ENCODE measurements around the gene ZNF276. TPM values are rescaled to one million over a fixed set of nuclear protein-coding genes. Genes with fewer than 3 reads are reported as not detected.

The ZNF276 gene
- polyA plus RNA-seq, 6 donors from 2014 or later, result 0.22 to 32.6 (median 8.3) TPM

- ATAC-seq (ENCODE audit: low read depth in 2 of 2) (no peak), DNase-seq (no peak)
- no peaks in the 10 kb centered on the region for H3K9me3 Mint-ChIP-seq
- no peaks in the 10 kb centered on the region for H3K27me3 Mint-ChIP-seq
- H3K27ac Mint-ChIP-seq, result no peak overlapping the region
- H3K4me3 Mint-ChIP-seq, result peak overlapping the region in 3 of 8 donors; percentile 28 to 35 (median 34)
- H3K4me1 Mint-ChIP-seq, result peaks cover 2 to 6% (median 4%) of the 10 kb centered on the region in 3 donors
- no peaks in the 10 kb centered on the region for H3K36me3 Mint-ChIP-seq
Measured at GRCh38 chr16:89710709-89711564, 10.4 kb upstream of the ZNF276 start.

DNA sequence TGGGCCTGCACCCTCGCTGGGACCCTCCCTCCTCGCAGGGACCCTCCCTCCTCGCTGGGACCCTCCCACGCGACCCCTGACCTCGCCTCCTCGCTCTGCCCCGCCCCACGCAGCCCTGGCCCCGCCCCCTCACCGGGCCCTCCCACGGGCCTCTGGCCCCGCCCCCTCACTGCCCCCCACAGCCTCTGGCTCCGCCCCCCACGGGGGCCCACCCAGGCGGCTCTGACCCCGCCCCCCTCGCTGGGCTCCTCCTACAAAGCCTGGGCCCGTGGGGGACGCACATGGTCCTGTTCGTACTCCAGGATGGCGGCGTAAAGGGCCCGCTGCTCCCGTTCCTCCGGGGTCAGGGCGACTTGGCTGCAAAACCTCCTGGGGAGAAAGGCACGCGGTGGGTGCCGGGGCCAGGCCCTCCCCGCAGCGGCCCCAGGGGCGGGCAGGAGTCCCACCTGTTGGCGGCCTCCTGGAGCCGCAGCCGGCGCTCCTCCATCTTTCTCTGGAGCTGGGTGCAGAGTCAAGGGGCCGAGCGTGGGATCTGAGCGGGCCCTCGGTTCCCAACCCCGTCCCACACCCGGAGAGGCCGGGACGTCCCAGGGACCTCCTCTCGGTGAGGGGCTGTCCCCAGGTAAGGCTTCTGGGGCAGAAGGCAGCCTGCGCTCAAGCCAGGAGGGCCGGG, 9.6 kb upstream of the ZNF276 start:
- DNase-seq (peak; percentile 61), ATAC-seq (ENCODE audit: low read depth in 2 of 2) (peak; percentile 82 to 83)
- Mint-ChIP-seq H3K27ac (no peak overlapping the region), H3K4me3 (peak overlapping the region in 7 of 8 donors; percentile 21 to 78 (median 69)), H3K27me3 (no peaks in the 10 kb centered on the region), H3K36me3 (no peaks in the 10 kb centered on the region), H3K9me3 (no peaks in the 10 kb centered on the region), H3K4me1 (no peaks in the 10 kb centered on the region)

DNA sequence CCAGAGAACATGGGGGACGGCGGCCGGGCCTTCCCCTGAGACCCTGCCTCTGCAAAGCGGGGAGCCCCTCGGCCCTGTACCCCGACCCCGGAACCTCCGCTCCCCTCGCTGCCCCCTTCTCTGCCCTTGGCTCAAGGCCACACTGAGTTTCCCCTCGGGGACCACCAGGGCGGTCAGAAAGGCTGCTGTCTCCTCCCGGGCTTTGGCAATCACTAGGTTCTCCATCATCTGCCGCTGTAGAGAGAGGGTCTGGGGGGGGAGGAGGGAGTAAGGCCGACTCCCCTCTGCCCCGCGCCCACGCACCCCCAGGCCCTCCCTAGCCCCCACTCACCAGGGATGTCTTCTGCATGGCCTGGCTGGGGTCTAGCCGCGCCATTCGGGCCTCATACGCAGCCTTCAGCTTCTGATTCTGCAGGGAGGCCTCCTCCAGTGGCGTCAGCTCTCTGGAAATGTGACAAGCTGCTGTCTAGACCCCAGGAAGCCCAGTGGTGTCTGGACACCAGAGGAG, 9.0 kb upstream of the ZNF276 start:
- ATAC-seq (ENCODE audit: low read depth in 2 of 2), result no peak
- Mint-ChIP-seq H3K9me3 (no peaks in the 10 kb centered on the region), H3K27me3 (no peaks in the 10 kb centered on the region), H3K4me1 (no peaks in the 10 kb centered on the region), H3K4me3 (peak overlapping the region; percentile 21 to 89 (median 68)), H3K36me3 (no peaks in the 10 kb centered on the region), H3K27ac (peak overlapping the region in 2 of 6 donors; percentile 47 to 68)
- no peak for DNase-seq

DNA sequence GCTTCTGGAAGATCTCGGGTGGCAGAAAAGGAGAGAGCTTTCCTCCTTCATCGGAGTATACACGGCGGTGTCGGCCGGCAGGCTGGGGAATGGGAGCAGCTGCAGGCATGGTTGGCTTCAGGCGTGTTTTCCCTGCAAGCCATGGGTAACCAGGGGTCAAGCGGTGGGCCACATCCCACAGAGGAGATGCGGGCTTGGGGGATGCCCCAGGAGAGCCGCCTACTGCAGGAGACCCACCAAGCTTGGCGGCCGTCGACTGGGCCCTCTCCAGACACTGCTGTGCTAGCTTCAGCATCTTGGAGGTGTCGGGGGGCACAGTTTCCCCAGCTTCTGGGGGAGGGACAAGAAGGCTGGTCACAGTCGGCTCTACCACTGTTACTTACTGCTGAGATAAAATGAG, 4.8 kb upstream of the ZNF276 start:
- no peaks in the 10 kb centered on the region for H3K27me3 Mint-ChIP-seq
- DNase-seq (no peak), ATAC-seq (ENCODE audit: low read depth in 2 of 2) (no peak)
- no peaks in the 10 kb centered on the region for H3K9me3 Mint-ChIP-seq
- peak overlapping the region in 1 of 6 donors; percentile 47 for H3K27ac Mint-ChIP-seq
- peaks cover 8 to 15% (median 11%) of the 10 kb centered on the region in 3 donors for H3K4me1 Mint-ChIP-seq
- H3K4me3 Mint-ChIP-seq, result no peak overlapping the region
- H3K36me3 Mint-ChIP-seq, result no peaks in the 10 kb centered on the region

DNA sequence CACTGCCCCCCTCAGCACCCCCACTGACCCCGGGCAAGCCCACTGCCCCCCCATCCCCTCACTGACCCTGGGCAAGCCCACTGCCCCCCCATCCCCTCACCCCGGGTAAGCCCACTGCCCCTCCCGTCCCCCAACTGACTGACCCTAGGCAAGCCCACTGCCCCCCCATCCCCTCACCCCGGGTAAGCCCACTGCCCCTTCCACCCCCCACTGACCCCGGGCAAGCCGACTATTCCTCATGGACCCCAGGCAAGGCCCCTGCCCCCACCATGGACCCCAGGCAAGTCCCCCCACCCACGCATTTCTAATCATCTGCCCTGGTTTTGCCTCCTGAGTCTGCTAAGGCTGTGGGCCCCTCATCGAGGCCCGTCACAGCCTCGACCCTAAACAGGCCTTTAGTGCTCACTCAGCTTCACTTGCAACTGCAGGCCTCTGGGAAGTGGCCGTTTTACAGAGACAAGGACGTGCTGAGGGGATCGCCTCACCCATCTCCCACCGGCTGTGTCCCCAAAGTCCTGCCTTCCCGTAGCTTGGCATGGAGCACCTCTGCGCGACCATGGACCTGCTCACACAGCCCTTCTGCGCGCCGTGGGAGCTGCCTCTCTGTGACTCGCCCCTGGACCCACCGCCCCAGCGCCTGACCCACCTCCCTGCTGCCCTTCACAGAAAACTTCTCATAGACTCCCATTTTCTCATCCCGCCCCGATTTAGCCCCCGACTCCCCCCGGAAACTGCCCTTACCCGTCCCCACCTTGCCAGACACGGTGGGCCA, 4.2 kb upstream of the ZNF276 start:
- peak overlapping the region in 1 of 6 donors; percentile 88 for H3K27ac Mint-ChIP-seq
- H3K27me3 Mint-ChIP-seq, result no peaks in the 10 kb centered on the region
- peak overlapping the region in 1 of 8 donors; percentile 12 for H3K4me3 Mint-ChIP-seq
- H3K4me1 Mint-ChIP-seq, result peaks cover 8 to 15% (median 11%) of the 10 kb centered on the region in 3 donors
- no peaks in the 10 kb centered on the region for H3K9me3 Mint-ChIP-seq
- ATAC-seq (ENCODE audit: low read depth in 2 of 2), result no peak
- no peak for DNase-seq
- no peaks in the 10 kb centered on the region for H3K36me3 Mint-ChIP-seq

DNA sequence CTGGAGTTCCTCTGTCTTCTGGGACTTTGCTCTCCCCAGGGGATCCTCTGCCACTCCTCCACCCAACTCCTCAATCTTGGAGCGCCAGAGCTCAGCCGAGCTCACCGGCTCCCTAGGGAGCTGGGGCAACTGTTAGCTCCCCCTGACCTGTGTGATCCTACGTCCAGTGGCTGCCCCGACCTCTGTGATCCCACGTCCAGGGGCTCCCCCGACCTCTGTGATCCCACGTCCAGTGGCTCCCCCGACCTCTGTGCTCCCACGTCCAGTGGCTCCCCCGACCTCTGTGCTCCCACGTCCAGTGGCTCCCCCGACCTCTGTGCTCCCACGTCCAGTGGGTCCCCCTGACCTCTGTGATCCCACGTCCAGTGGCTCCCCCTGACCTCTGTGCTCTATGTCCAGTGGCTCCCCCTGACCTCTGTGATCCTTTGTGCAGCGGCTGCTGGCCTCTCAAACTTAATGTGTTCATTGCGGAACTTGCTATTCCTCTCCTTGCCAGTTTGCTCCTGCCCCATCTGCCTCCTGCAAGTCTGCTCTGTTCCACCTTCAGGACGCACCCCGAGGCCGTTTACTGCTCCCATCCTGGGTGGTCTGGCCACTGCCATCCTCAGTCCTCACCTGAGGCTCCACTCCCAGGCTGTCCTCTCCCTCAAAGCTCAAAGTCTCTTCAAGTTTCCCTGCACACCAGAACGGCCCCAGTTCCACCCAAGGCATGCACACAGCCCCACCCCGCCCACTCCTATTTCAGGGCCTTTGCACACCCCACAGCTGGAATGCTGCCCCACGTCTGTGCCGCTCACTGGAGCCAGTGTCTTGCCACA, 3.4 kb upstream of the ZNF276 start:
- peak overlapping the region in 2 of 6 donors; percentile 41 to 88 for H3K27ac Mint-ChIP-seq
- peak overlapping the region in 3 of 8 donors; percentile 5 to 60 (median 56) for H3K4me3 Mint-ChIP-seq
- no peaks in the 10 kb centered on the region for H3K9me3 Mint-ChIP-seq
- ATAC-seq (ENCODE audit: low read depth in 2 of 2) (no peak), DNase-seq (no peak)
- H3K27me3 Mint-ChIP-seq, result no peaks in the 10 kb centered on the region
- H3K36me3 Mint-ChIP-seq, result peaks cover 0 to 3% of the 10 kb centered on the region in 2 donors
- peaks cover 13 to 20% (median 17%) of the 10 kb centered on the region in 3 donors for H3K4me1 Mint-ChIP-seq

- H3K36me3 Mint-ChIP-seq, result peaks cover 0 to 7% of the 10 kb centered on the region in 2 donors
Measured at GRCh38 chr16:89720551-89720812, 855 bp upstream of the ZNF276 start.

GRCh38 chr16:89721546-89722391, 432 bp downstream of the ZNF276 start:
- H3K9me3 Mint-ChIP-seq, result no peaks in the 10 kb centered on the region
- peaks cover 0 to 7% of the 10 kb centered on the region in 2 donors for H3K36me3 Mint-ChIP-seq
- DNase-seq (peak; percentile 89), ATAC-seq (ENCODE audit: low read depth in 2 of 2) (peak; percentile 68)
- no peaks in the 10 kb centered on the region for H3K27me3 Mint-ChIP-seq
- H3K4me3 Mint-ChIP-seq, result peak overlapping the region; percentile 74 to 95 (median 90)
- peaks cover 24 to 28% (median 27%) of the 10 kb centered on the region in 3 donors for H3K4me1 Mint-ChIP-seq
- peak overlapping the region; percentile 58 to 98 (median 80) for H3K27ac Mint-ChIP-seq

More at GRCh38 chr16:89720551-89720812, 855 bp upstream of the ZNF276 start:
- Mint-ChIP-seq H3K27me3 (no peaks in the 10 kb centered on the region), H3K27ac (peak overlapping the region in 3 of 6 donors; percentile 79 to 91 (median 82)), H3K9me3 (no peaks in the 10 kb centered on the region), H3K4me3 (peak overlapping the region; percentile 70 to 89 (median 83)), H3K4me1 (peaks cover 24 to 28% (median 27%) of the 10 kb centered on the region in 3 donors)
- DNase-seq (no peak), ATAC-seq (ENCODE audit: low read depth in 2 of 2) (no peak)

DNA sequence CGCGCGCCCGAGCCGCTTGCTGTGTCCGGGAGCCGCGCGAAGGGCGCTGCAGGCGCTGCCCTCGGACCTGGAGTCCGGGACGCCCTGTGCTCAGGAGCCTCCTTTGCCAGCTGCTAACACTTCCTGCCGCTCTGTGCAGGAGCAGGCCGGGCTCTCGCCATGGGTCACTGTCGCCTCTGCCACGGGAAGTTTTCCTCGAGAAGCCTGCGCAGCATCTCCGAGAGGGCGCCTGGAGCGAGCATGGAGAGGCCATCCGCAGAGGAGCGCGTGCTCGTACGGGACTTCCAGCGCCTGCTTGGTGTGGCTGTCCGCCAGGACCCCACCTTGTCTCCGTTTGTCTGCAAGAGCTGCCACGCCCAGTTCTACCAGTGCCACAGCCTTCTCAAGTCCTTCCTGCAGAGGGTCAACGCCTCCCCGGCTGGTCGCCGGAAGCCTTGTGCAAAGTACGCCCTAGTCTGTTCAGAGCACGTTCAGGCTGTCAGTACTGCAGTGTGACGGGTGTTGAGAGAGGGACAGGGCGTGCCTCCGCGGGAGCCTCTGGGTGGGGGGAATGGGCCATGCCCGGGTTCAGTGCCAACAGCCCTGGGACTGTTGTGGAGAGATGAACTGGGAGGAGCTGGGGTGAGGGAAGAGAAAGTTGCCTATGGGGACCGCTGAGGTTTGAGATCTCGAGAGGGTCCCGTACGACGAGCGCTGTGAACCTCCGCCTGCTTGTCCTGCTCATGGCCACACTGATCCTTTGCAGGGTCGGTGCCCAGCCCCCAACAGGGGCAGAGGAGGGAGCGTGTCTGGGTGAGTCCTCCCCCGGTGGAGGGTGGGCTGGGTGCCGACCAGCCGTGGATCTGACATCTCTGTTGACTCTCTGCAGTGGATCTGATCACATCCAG, 1.3 kb downstream of the ZNF276 start:
- DNase-seq (peak; percentile 34), ATAC-seq (ENCODE audit: low read depth in 2 of 2) (peak in 1 of 2 donors; percentile 7)
- Mint-ChIP-seq H3K27me3 (no peaks in the 10 kb centered on the region), H3K9me3 (no peaks in the 10 kb centered on the region), H3K4me1 (peaks cover 24 to 33% (median 31%) of the 10 kb centered on the region in 3 donors), H3K4me3 (peak overlapping the region; percentile 74 to 95 (median 90)), H3K36me3 (peaks cover 0 to 7% of the 10 kb centered on the region in 2 donors), H3K27ac (peak overlapping the region; percentile 78 to 98 (median 93))

- no peaks in the 10 kb centered on the region for H3K9me3 Mint-ChIP-seq
- H3K27me3 Mint-ChIP-seq, result no peaks in the 10 kb centered on the region
- H3K4me3 Mint-ChIP-seq, result peak overlapping the region; percentile 74 to 95 (median 90)
- ATAC-seq (ENCODE audit: low read depth in 2 of 2) (no peak), DNase-seq (no peak)
- H3K4me1 Mint-ChIP-seq, result peaks cover 22 to 33% (median 24%) of the 10 kb centered on the region in 3 donors
- peaks cover 0 to 7% of the 10 kb centered on the region in 2 donors for H3K36me3 Mint-ChIP-seq
- peak overlapping the region in 4 of 6 donors; percentile 14 to 98 (median 93) for H3K27ac Mint-ChIP-seq
Measured at GRCh38 chr16:89723279-89724250, 2.2 kb downstream of the ZNF276 start.
